ENCODE results near the gene TSPAN4.

GRCh38 chr11:889687-890475 is 47.2 kb downstream of the TSPAN4 start:
- TF ChIP-seq POLR2A (IDR thresholded peaks at IDR 0.05), result no peak
- TF ChIP-seq EP300 (IDR thresholded peaks at IDR 0.05), result no peak
- TF ChIP-seq POLR2AphosphoS5 (IDR thresholded peaks at IDR 0.05), result no peak

Data from suprapubic skin (tissue), 4 donors.